ENCODE measurements around the gene CADM2.

GRCh38 chr3:85474241-85474640 is 515.5 kb downstream of the CADM2 start:
- no peak for TF ChIP-seq CTCF (IDR thresholded peaks at IDR 0.05)
- TF ChIP-seq ZFX (IDR thresholded peaks at IDR 0.05; ENCODE audit: borderline replicate concordance), result no peak
